Effector memory CD4-positive, alpha-beta T cell (primary cell): ENCODE measurements around the gene IQCN.

ENCODE experiments used
- DNase-seq, 3 donors: peaks; one replicate each; pipeline ENCODE4 v3.0.0-alpha.2; 2020
- H3K27ac ChIP-seq: 2 replicates; pipeline ENCODE4 v1.7.0; 2013; ENCODE audit warnings: mild to moderate bottlenecking, low read length, moderate library complexity; ENCODE audit not compliant: insufficient read depth, poor library complexity, severe bottlenecking
- H3K27me3 ChIP-seq: replicated peaks from 2 replicates; pipeline ENCODE4 v1.7.0; 2013; ENCODE audit warnings: mild to moderate bottlenecking, low read length; ENCODE audit not compliant: insufficient read depth, control insufficient read depth, poor library complexity, severe bottlenecking
- H3K36me3 ChIP-seq: 2 replicates; pipeline ENCODE4 v1.7.0; 2013; ENCODE audit warnings: mild to moderate bottlenecking, low read length, moderate library complexity; ENCODE audit not compliant: control insufficient read depth, insufficient read depth
- H3K4me1 ChIP-seq: 2 replicates; pipeline ENCODE4 v1.7.0; 2013; ENCODE audit warnings: low read length, mild to moderate bottlenecking; ENCODE audit not compliant: control insufficient read depth, insufficient read depth, poor library complexity, severe bottlenecking
- H3K4me3 ChIP-seq: 2 replicates; pipeline ENCODE4 v1.7.0; 2013; ENCODE audit warnings: low read length, low read depth, mild to moderate bottlenecking; ENCODE audit not compliant: insufficient read depth, poor library complexity, severe bottlenecking
- H3K9me3 ChIP-seq: 2 replicates; pipeline ENCODE4 v1.7.0; 2013; ENCODE audit warnings: mild to moderate bottlenecking, low read length, moderate library complexity; ENCODE audit not compliant: control insufficient read depth

Gene IQCN

GRCh38 chr19:18253716-18254115 is 20.5 kb downstream of the IQCN start:
- Histone ChIP-seq H3K4me3 (no peak overlapping the region), H3K27ac (no peak overlapping the region), H3K27me3 (no peaks in the 10 kb centered on the region)

GRCh38 chr19:18253130-18253529 is 21.1 kb downstream of the IQCN start:
- DNase-seq = no peak
- H3K27ac ChIP-seq = no peak overlapping the region
- no peaks in the 10 kb centered on the region for H3K36me3 ChIP-seq
- no peak overlapping the region for H3K4me3 ChIP-seq
- H3K27me3 ChIP-seq = no peaks in the 10 kb centered on the region
- no peaks in the 10 kb centered on the region for H3K9me3 ChIP-seq
- no peaks in the 10 kb centered on the region for H3K4me1 ChIP-seq

More at GRCh38 chr19:18253716-18254115, 20.5 kb downstream of the IQCN start:
- Histone ChIP-seq H3K9me3 (no peaks in the 10 kb centered on the region), H3K4me1 (no peaks in the 10 kb centered on the region), H3K36me3 (no peaks in the 10 kb centered on the region)
- DNase-seq = no peak

- Histone ChIP-seq H3K36me3 (no peaks in the 10 kb centered on the region), H3K4me3 (no peak overlapping the region), H3K27ac (no peak overlapping the region), H3K4me1 (no peaks in the 10 kb centered on the region), H3K27me3 (no peaks in the 10 kb centered on the region), H3K9me3 (no peaks in the 10 kb centered on the region)
- no peak for DNase-seq
Measured at GRCh38 chr19:18252370-18252717, 21.9 kb downstream of the IQCN start.

- no peaks in the 10 kb centered on the region for H3K4me1 ChIP-seq
- H3K27ac ChIP-seq = no peak overlapping the region
- H3K4me3 ChIP-seq = no peak overlapping the region
- DNase-seq = peak; percentile 58 to 65 (median 65)
- H3K9me3 ChIP-seq = no peaks in the 10 kb centered on the region
- H3K27me3 ChIP-seq = no peaks in the 10 kb centered on the region
- no peaks in the 10 kb centered on the region for H3K36me3 ChIP-seq
Measured at GRCh38 chr19:18251587-18252369, 22.5 kb downstream of the IQCN start.

GRCh38 chr19:18249834-18250233 is 24.4 kb downstream of the IQCN start:
- H3K36me3 ChIP-seq = no peaks in the 10 kb centered on the region
- no peaks in the 10 kb centered on the region for H3K27me3 ChIP-seq
- H3K27ac ChIP-seq = no peak overlapping the region
- H3K9me3 ChIP-seq = no peaks in the 10 kb centered on the region
- DNase-seq = no peak
- H3K4me1 ChIP-seq = no peaks in the 10 kb centered on the region
- no peak overlapping the region for H3K4me3 ChIP-seq

- H3K9me3 ChIP-seq = no peaks in the 10 kb centered on the region
- no peak overlapping the region for H3K4me3 ChIP-seq
- H3K27me3 ChIP-seq = no peaks in the 10 kb centered on the region
- no peaks in the 10 kb centered on the region for H3K4me1 ChIP-seq
- H3K27ac ChIP-seq = no peak overlapping the region
- H3K36me3 ChIP-seq = no peaks in the 10 kb centered on the region
- no peak for DNase-seq
Measured at GRCh38 chr19:18245297-18245696, 29.0 kb downstream of the IQCN start.

GRCh38 chr19:18239303-18239702 is 34.9 kb downstream of the IQCN start:
- Histone ChIP-seq H3K27me3 (peaks cover 4% of the 10 kb centered on the region), H3K4me3 (no peak overlapping the region), H3K9me3 (no peaks in the 10 kb centered on the region), H3K4me1 (no peaks in the 10 kb centered on the region), H3K36me3 (no peaks in the 10 kb centered on the region), H3K27ac (no peak overlapping the region)
- DNase-seq = no peak

- Histone ChIP-seq H3K36me3 (no peaks in the 10 kb centered on the region), H3K9me3 (no peaks in the 10 kb centered on the region), H3K4me3 (no peak overlapping the region), H3K27me3 (peaks cover 35% of the 10 kb centered on the region), H3K4me1 (no peaks in the 10 kb centered on the region), H3K27ac (no peak overlapping the region)
- DNase-seq = no peak
Measured at GRCh38 chr19:18234194-18234593, 40.1 kb downstream of the IQCN start.

- Histone ChIP-seq H3K27me3 (peaks cover 39% of the 10 kb centered on the region), H3K4me3 (no peak overlapping the region)
- peak in 2 of 3 donors; percentile 22 to 30 for DNase-seq
Measured at GRCh38 chr19:18233224-18233825, 40.9 kb downstream of the IQCN start.

GRCh38 chr19:18232540-18233223 is 41.6 kb downstream of the IQCN start:
- no peak for DNase-seq
- Histone ChIP-seq H3K27me3 (peaks cover 43% of the 10 kb centered on the region), H3K9me3 (no peaks in the 10 kb centered on the region), H3K36me3 (no peaks in the 10 kb centered on the region), H3K27ac (no peak overlapping the region), H3K4me1 (no peaks in the 10 kb centered on the region), H3K4me3 (no peak overlapping the region)

More at GRCh38 chr19:18233224-18233825, 40.9 kb downstream of the IQCN start:
- Histone ChIP-seq H3K27ac (no peak overlapping the region), H3K4me1 (no peaks in the 10 kb centered on the region), H3K9me3 (no peaks in the 10 kb centered on the region), H3K36me3 (no peaks in the 10 kb centered on the region)
